GM21529 (cell line): Measurements from ENCODE around the gene ME2.
"Not testable (repeated sequence)": the region's sequence is repeated elsewhere in the genome, so short reads cannot be mapped to it uniquely, and the experiment has no call there.

ENCODE experiments used
- ATAC-seq: cut with Tn5 transposase; IDR thresholded peaks from one replicate; pipeline ENCODE4 v1.9.1; 2021; ENCODE audit not compliant: unreplicated experiment

ME2 gene

GRCh38 chr18:50878345-50879301 is at the start of gene ME2:
Gene ME2 (plus strand): TSS chr18:50879118. CDS start chr18:50895821, 16,703 bp downstream.
- ATAC-seq, result peak; percentile 92

GRCh38 chr18:50829644-50830043 is 49.3 kb upstream of the ME2 start:
- no peak for ATAC-seq

- ATAC-seq, result peak; percentile 75
These were observed 48.4 kb upstream of the ME2 start for GRCh38 chr18:50830544-50830943.

GRCh38 chr18:50832754-50833153 is 46.2 kb upstream of the ME2 start:
- peak; percentile 73 for ATAC-seq

- ATAC-seq, result not testable (repeated sequence)
These were observed 45.4 kb upstream of the ME2 start for GRCh38 chr18:50833496-50833895.

- ATAC-seq, result no peak
These were observed 42.4 kb upstream of the ME2 start for GRCh38 chr18:50836521-50836957.

- no peak for ATAC-seq
These were observed 39.6 kb upstream of the ME2 start for GRCh38 chr18:50839341-50839740.

- no peak for ATAC-seq
These were observed 38.9 kb upstream of the ME2 start for GRCh38 chr18:50839996-50840395.

- no peak for ATAC-seq
These were observed 36.1 kb upstream of the ME2 start for GRCh38 chr18:50842846-50843245.

GRCh38 chr18:50844554-50844953 is 34.4 kb upstream of the ME2 start:
- no peak for ATAC-seq

- no peak for ATAC-seq
These were observed 34.0 kb upstream of the ME2 start for GRCh38 chr18:50844960-50845359.

GRCh38 chr18:50847192-50847591 is 31.7 kb upstream of the ME2 start:
- ATAC-seq, result no peak

- no peak for ATAC-seq
These were observed 30.8 kb upstream of the ME2 start for GRCh38 chr18:50848061-50848551.

GRCh38 chr18:50848991-50849390 is 29.9 kb upstream of the ME2 start:
- ATAC-seq, result no peak

GRCh38 chr18:50849419-50849821 is 29.5 kb upstream of the ME2 start:
- ATAC-seq, result no peak

GRCh38 chr18:50850307-50851065 is 28.4 kb upstream of the ME2 start:
- no peak for ATAC-seq

GRCh38 chr18:50853863-50854271 is 25.1 kb upstream of the ME2 start:
- no peak for ATAC-seq

- no peak for ATAC-seq
These were observed 22.8 kb upstream of the ME2 start for GRCh38 chr18:50855976-50856757.

GRCh38 chr18:50857166-50857565 is 21.8 kb upstream of the ME2 start:
- ATAC-seq, result not testable (repeated sequence)

- no peak for ATAC-seq
These were observed 21.2 kb upstream of the ME2 start for GRCh38 chr18:50857694-50858093.
